ENCODE measurements around the gene KCNJ10. TPM values are rescaled to one million over a fixed set of nuclear protein-coding genes. Genes with fewer than 3 reads are reported as not detected.

KCNJ10 gene
- total RNA-seq, 1 experiment from 2014 or later = 1.4 TPM

GRCh38 chr1:160083968-160084770 lies 14.2 kb upstream of the KCNJ10 start (continued):
- TF ChIP-seq ZNF423 (CRISPR knock-in tag; IDR thresholded peaks at IDR 0.05) (no peak; the same call in 1 of the 2 replicates), E2F5 (CRISPR knock-in tag; IDR thresholded peaks at IDR 0.05) (no peak), GRHL2 (CRISPR knock-in tag; IDR thresholded peaks at IDR 0.05; ENCODE audit: insufficient replicate concordance, severe bottlenecking) (no peak), ZNF138 (CRISPR knock-in tag; conservative IDR thresholded peaks at IDR 0.05) (peak; percentile 95), ZMAT4 (CRISPR knock-in tag; IDR thresholded peaks at IDR 0.05) (no peak), JAZF1 (CRISPR knock-in tag; IDR thresholded peaks at IDR 0.05) (no peak), FOXP1 (CRISPR knock-in tag; IDR thresholded peaks at IDR 0.05; ENCODE audit: borderline replicate concordance) (peak; percentile 99), NR2C2 (CRISPR knock-in tag; IDR thresholded peaks at IDR 0.05) (peak; percentile 83), TP53 (CRISPR knock-in tag; IDR thresholded peaks at IDR 0.05) (peak; percentile 79; the same call in 1 of the 2 replicates), PRRX2 (CRISPR knock-in tag; IDR thresholded peaks at IDR 0.05) (no peak), SP1 (CRISPR knock-in tag; conservative IDR thresholded peaks at IDR 0.05) (0 out of 2 replicates have a peak, but pooled peaks have one; percentile 63), FOXK1 (CRISPR knock-in tag; IDR thresholded peaks at IDR 0.05) (peak; percentile 96), GTF2I (CRISPR knock-in tag; conservative IDR thresholded peaks at IDR 0.05) (no peak), TCF7 (CRISPR knock-in tag; IDR thresholded peaks at IDR 0.05; ENCODE audit: low read depth) (peak; percentile 96), PRDM15 (CRISPR knock-in tag; IDR thresholded peaks at IDR 0.05) (peak; percentile 68), CTCF (IDR thresholded peaks at IDR 0.05) (no peak), SMAD4 (CRISPR knock-in tag; IDR thresholded peaks at IDR 0.05) (peak; percentile 79), TEAD4 (CRISPR knock-in tag; IDR thresholded peaks at IDR 0.05) (peak; percentile 87; the same call in 1 of the 2 replicates), NR1H2 (CRISPR knock-in tag; IDR thresholded peaks at IDR 0.05) (no peak), NFYB (CRISPR knock-in tag; conservative IDR thresholded peaks at IDR 0.05; ENCODE audit: low read depth) (peak; percentile 38; the same call in 1 of the 2 replicates)
- TF ChIP-seq, protein P1, sequence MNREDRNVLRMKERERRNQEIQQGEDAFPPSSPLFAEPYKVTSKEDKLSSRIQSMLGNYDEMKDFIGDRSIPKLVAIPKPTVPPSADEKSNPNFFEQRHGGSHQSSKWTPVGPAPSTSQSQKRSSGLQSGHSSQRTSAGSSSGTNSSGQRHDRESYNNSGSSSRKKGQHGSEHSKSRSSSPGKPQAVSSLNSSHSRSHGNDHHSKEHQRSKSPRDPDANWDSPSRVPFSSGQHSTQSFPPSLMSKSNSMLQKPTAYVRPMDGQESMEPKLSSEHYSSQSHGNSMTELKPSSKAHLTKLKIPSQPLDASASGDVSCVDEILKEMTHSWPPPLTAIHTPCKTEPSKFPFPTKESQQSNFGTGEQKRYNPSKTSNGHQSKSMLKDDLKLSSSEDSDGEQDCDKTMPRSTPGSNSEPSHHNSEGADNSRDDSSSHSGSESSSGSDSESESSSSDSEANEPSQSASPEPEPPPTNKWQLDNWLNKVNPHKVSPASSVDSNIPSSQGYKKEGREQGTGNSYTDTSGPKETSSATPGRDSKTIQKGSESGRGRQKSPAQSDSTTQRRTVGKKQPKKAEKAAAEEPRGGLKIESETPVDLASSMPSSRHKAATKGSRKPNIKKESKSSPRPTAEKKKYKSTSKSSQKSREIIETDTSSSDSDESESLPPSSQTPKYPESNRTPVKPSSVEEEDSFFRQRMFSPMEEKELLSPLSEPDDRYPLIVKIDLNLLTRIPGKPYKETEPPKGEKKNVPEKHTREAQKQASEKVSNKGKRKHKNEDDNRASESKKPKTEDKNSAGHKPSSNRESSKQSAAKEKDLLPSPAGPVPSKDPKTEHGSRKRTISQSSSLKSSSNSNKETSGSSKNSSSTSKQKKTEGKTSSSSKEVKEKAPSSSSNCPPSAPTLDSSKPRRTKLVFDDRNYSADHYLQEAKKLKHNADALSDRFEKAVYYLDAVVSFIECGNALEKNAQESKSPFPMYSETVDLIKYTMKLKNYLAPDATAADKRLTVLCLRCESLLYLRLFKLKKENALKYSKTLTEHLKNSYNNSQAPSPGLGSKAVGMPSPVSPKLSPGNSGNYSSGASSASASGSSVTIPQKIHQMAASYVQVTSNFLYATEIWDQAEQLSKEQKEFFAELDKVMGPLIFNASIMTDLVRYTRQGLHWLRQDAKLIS (CRISPR knock-in tag; IDR thresholded peaks at IDR 0.05; ENCODE audit: borderline replicate concordance) = 0 out of 2 replicates have a peak, but pooled peaks have one; percentile 91
- TF ChIP-seq, protein P2, sequence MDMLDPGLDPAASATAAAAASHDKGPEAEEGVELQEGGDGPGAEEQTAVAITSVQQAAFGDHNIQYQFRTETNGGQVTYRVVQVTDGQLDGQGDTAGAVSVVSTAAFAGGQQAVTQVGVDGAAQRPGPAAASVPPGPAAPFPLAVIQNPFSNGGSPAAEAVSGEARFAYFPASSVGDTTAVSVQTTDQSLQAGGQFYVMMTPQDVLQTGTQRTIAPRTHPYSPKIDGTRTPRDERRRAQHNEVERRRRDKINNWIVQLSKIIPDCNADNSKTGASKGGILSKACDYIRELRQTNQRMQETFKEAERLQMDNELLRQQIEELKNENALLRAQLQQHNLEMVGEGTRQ (CRISPR knock-in tag; IDR thresholded peaks at IDR 0.05) = peak; percentile 47; the same call in 1 of the 2 replicates
- TF ChIP-seq, protein P3, sequence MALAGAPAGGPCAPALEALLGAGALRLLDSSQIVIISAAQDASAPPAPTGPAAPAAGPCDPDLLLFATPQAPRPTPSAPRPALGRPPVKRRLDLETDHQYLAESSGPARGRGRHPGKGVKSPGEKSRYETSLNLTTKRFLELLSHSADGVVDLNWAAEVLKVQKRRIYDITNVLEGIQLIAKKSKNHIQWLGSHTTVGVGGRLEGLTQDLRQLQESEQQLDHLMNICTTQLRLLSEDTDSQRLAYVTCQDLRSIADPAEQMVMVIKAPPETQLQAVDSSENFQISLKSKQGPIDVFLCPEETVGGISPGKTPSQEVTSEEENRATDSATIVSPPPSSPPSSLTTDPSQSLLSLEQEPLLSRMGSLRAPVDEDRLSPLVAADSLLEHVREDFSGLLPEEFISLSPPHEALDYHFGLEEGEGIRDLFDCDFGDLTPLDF (CRISPR knock-in tag; IDR thresholded peaks at IDR 0.05) = peak; percentile 89

Data from WTC11 (cell line).